ENCODE results near the gene ACYP2.
A peak's percentile ranks its signal among the peaks of the same experiment; 100 is the strongest.
"Not testable (repeated sequence)": the region's sequence is repeated elsewhere in the genome, so short reads cannot be mapped to it uniquely, and the experiment has no call there.

The ACYP2 gene

GRCh38 chr2:54115284-54116137 is at the start of gene ACYP2:
Gene ACYP2 (plus strand): TSS chr2:54115615.
- peak; percentile 95 for DNase-seq

- DNase-seq: no peak
These were observed 49.5 kb upstream of the ACYP2 start for GRCh38 chr2:54065891-54066290.

GRCh38 chr2:54067851-54068375 is 47.5 kb upstream of the ACYP2 start:
- DNase-seq: no peak

- DNase-seq: not testable (repeated sequence)
These were observed 42.9 kb upstream of the ACYP2 start for GRCh38 chr2:54072483-54072882.

GRCh38 chr2:54073796-54074195 is 41.6 kb upstream of the ACYP2 start:
- no peak for DNase-seq

GRCh38 chr2:54074606-54075341 is 40.6 kb upstream of the ACYP2 start:
- no peak for DNase-seq

- DNase-seq: no peak
These were observed 38.8 kb upstream of the ACYP2 start for GRCh38 chr2:54076586-54076985.

GRCh38 chr2:54077088-54077900 is 38.1 kb upstream of the ACYP2 start:
- no peak for DNase-seq

- no peak for DNase-seq
These were observed 36.1 kb upstream of the ACYP2 start for GRCh38 chr2:54079331-54079730.

GRCh38 chr2:54081574-54081973 is 33.8 kb upstream of the ACYP2 start:
- peak; percentile 3 for DNase-seq

- DNase-seq: no peak
These were observed 32.4 kb upstream of the ACYP2 start for GRCh38 chr2:54083021-54083420.

GRCh38 chr2:54083445-54083844 is 32.0 kb upstream of the ACYP2 start:
- no peak for DNase-seq

- DNase-seq: no peak
These were observed 30.8 kb upstream of the ACYP2 start for GRCh38 chr2:54084600-54084999.

GRCh38 chr2:54085069-54085468 is 30.3 kb upstream of the ACYP2 start:
- no peak for DNase-seq

- no peak for DNase-seq
These were observed 29.3 kb upstream of the ACYP2 start for GRCh38 chr2:54086157-54086556.

GRCh38 chr2:54088191-54088634 is 27.2 kb upstream of the ACYP2 start:
- DNase-seq: no peak

GRCh38 chr2:54088719-54089118 is 26.7 kb upstream of the ACYP2 start:
- DNase-seq: no peak

GRCh38 chr2:54090521-54091117 is 24.8 kb upstream of the ACYP2 start:
- DNase-seq: no peak

- no peak for DNase-seq
These were observed 22.5 kb upstream of the ACYP2 start for GRCh38 chr2:54092940-54093339.

GRCh38 chr2:54095406-54095805 is 20.0 kb upstream of the ACYP2 start:
- not testable (repeated sequence) for DNase-seq

- DNase-seq: not testable (repeated sequence)
These were observed 19.3 kb upstream of the ACYP2 start for GRCh38 chr2:54096141-54096540.

- DNase-seq: no peak
These were observed 18.3 kb upstream of the ACYP2 start for GRCh38 chr2:54097124-54097523.

- DNase-seq: no peak
These were observed 16.0 kb upstream of the ACYP2 start for GRCh38 chr2:54099370-54099769.
